HG03442 (cell line): ENCODE measurements around the gene RRP1B.
"Not testable (repeated sequence)": the region's sequence is repeated elsewhere in the genome, so short reads cannot be mapped to it uniquely, and the experiment has no call there.

Experiments
- ATAC-seq: cut with Tn5 transposase; IDR thresholded peaks from one replicate; pipeline ENCODE4 v1.9.1; 2021; ENCODE audit warnings: mild to moderate bottlenecking, moderate library complexity; ENCODE audit not compliant: unreplicated experiment

The RRP1B gene

DNA sequence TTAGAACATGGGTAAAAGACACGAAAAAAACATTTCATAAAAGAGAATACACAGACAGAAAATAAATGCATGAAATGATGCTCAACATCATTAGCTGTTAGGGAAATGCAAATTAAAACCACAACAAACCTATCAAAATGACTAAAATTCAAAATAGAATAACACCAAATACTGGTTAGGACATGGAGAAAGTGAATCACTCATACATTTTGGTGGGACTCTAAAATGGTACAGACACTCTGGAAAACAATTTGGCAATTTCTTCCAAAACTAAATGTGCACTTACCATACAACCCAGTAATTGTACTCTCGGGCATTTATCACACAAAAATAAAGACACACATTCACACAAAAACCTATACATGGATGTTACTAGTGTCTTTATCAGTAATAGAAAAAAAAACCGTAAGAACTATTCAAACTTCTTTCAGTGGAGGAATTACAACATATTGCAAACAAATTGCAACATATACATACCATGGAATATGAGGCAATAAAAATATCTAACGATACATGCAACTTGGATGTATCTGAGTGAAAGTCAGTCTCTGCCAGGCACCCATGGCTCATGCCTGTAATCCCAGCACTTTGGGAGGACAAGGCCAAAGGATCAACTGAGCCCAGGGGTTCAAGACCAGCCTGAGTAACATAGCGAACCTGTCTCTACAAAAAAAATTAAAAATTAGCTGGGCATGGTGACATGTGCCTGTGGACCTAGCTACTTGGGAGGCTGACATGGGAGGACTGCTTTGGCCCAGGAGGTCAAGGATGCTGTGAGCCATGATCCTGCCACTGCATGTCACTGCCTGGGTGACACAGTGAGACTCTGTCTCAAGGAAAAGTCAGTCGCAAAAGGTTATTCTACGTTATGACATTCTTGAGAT lies 19.6 kb upstream of the RRP1B start:
- no peak for ATAC-seq

DNA sequence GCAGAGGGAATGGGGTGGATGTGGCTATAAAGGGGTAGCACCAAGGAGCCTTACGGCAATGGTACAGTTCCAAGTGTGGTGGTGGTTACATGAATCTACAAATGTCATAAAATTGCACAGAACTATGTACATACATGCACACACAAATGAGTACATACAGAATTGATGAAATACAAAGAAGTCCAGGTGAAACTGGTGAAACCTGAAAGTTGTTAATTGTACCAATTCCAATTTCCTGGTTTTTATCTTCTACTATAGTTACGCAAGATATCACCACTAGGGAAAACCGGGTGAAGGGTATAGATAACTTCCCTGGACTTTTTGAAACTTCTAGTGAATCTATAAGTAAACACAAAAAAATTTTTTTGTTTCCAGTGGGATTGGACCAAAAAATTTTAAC lies 19.0 kb upstream of the RRP1B start:
- ATAC-seq: no peak

- no peak for ATAC-seq
Observed at GRCh38 chr21:43643193-43643592, 16.2 kb upstream of the RRP1B start.

- ATAC-seq: no peak
Observed at GRCh38 chr21:43644071-43644470, 15.3 kb upstream of the RRP1B start.

DNA sequence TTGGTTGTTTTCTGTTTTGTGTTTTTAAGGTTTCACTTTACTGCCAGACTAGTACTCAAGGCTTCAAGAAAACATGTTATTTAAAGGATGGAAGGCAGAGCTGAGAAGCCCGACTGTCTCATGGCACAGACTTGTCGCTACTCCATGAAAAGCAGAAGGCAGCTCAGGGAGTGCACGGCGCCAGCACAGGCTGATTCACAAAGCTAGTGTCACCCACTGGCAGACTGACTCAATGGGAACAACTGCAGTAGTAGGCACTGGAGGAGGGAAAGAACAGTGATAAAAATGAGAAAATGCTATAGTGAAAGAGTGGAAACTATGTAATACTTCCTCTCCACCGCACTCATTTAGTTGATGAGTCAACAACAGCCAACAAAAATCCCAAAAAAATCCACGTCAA lies 14.8 kb upstream of the RRP1B start:
- ATAC-seq: no peak

DNA sequence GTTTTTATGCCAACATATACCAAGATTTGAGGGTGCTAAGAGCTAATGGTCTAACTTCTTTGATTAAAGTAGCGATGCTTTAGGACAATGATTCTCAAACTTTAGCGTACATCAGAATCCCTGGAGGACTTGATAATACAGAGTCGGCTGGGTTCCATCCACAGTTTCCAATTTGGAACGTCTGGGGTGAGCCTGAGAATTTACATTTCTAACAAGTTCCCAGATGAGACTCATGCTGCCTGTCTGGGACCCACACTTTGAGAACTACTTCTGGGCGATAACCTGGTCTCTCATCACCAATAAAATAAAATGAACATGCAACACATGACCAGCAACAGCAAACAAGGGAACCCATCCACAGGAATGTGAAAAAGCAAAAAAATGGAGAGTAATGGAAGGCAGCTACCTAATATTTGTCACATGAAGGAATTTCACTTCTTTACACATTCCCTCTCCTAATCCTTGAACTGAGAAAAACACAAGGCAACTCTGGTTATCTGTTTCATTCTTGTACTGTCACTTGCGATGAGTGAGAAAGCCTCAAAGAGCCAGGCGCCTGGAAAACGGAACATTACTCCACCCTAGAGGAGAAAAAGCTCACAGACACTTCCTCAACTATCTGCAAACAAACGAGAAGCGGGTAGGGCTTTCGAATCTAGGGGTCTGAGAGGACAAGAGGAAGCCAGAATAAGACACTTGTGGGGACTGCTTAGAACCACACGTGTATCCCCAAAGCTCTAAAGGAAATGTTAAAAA lies 14.0 kb upstream of the RRP1B start:
- no peak for ATAC-seq

DNA sequence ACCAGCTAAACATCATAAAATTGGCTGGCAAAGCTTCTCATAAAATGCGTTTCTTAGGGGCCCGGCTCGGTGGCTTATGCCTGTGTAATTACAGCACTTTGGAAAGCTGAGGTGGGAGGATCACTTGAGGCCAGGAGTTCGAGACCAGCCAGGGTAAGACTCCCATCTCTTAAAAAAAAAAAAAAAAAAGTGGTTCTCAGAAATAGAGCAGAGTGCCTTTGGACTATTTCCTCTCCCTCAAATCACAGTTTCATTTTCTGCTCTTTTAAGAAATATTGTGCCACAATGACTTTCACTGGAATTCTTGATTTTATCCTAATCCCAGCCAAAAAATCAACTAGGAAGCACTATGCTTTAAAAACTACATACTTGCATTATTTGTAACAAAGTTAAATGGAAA lies 13.4 kb upstream of the RRP1B start:
- ATAC-seq: no peak

DNA sequence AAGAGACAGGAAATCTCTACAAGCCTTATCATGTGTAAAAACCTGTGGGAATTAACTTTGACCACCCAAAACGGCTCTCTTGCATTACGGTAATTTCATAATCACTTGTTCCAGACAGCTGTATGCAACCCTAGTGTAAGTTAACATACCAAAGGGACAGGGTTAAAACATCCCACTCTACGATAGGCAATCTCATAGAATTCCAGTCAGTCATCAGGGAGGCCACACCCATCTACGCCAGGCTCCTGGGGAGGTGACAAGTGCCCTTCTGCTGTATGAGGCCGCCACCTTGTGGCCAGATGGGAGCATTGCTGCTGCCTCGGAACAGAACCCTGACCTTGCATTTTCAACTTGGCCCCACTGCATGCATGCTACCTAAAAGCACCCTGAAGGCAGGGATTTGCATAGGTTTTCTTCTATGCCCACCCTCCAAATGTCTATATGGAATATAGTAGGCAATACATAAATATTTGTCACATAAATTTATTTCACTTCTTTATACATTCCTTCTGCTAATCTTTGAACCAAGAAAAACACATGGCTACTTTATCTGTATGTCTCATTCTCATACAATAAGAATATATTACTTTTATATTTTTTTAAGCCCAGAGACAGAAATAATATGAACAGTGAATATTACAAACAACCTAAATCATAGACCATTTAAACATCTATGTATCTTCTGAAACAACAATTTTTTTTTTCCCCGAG lies 12.7 kb upstream of the RRP1B start:
- no peak for ATAC-seq

- no peak for ATAC-seq
Observed at GRCh38 chr21:43648171-43648570, 11.2 kb upstream of the RRP1B start.

GRCh38 chr21:43651926-43652325 lies 7.4 kb upstream of the RRP1B start:
- not testable (repeated sequence) for ATAC-seq

GRCh38 chr21:43652616-43653015 lies 6.7 kb upstream of the RRP1B start:
- ATAC-seq: no peak

- ATAC-seq: no peak
Observed at GRCh38 chr21:43653626-43654025, 5.7 kb upstream of the RRP1B start.

DNA sequence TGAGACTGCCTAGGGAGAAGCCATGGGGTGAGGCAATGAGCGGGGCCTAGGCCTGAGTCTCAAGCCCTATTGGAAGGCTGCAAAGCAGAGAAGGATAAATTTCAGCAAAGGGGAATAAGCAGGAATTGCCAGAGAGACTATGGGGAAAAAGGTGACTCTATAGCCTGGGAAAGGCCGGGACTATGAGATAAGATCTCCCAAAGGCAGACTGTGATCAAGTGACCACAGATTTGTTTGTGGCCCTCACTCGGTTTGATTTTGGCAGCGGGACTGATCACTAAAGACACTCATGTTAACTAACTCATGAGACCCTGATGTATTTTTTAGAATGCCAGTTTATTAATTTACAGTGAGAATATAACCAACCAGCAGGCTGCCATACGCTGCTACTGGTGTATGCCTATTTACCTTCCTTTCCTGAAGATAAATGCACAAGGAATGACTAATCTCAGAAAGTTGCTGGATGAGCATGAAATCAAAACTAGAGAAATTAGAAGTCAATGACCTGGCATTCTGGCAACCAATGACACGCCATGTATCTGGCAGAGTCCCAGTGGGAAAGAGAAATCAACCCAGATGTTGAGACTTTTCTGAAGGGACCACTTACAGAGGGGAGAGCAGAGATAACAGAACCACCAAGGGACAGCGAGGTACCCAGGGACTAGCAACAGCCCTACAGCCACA lies 4.4 kb upstream of the RRP1B start:
- ATAC-seq: no peak

- no peak for ATAC-seq
Observed at GRCh38 chr21:43657355-43658087, 1.8 kb upstream of the RRP1B start.

DNA sequence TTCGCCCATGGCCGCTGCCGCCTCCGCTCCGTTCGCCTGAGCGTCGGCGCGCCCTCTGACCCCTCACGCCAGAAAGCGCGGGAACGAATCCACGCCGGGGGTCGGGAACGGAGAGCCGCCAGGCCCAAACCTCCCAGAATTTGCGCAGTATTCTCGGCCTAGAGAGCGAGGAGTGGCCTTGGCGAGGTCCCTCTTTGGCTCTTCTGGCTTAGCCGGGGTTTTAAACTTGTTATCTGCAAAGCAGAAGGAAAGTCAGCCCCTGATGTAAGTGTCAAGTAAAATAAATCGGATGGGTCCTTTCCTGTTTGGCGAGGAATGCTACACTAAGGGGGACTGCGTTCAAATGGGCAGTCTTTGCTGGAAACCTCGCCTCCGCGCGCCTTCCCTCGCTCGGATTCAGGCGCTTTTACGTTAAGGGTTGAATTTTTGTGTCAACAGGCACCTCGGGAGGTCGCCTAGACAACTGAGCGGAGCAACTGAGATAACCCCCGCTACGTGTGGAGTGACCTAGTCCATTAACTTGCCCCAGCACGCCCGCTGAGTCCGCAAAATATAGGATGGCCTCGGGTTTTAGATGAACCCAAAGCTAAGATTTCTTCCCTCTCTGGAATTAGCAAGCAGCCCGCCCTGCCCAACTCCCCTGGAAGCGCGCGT lies 1.1 kb upstream of the RRP1B start:
- no peak for ATAC-seq

GRCh38 chr21:43658769-43659135 lies 608 bp upstream of the RRP1B start:
- no peak for ATAC-seq

GRCh38 chr21:43662286-43662685 lies 2.9 kb downstream of the RRP1B start:
- ATAC-seq: no peak

- no peak for ATAC-seq
Observed at GRCh38 chr21:43663033-43663432, 3.7 kb downstream of the RRP1B start.

DNA sequence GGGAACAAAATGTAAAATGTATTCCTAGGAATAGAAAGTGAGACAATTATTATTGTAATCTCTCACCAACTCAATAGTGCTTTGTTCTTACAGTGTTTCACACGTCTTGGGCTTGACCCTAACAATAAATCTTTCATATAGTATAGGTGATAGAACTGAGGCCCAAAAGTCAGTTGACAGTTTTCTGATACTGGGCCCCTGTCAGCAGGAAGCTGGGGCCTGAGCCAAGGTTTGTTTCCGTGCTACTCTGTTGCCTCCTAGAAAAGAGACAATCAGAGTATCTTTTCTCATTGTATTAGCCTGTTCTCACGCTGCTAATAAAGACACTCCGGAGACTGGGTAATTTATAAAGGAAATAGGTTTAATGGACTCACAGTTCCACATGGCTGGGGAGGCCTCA lies 5.0 kb downstream of the RRP1B start:
- no peak for ATAC-seq

DNA sequence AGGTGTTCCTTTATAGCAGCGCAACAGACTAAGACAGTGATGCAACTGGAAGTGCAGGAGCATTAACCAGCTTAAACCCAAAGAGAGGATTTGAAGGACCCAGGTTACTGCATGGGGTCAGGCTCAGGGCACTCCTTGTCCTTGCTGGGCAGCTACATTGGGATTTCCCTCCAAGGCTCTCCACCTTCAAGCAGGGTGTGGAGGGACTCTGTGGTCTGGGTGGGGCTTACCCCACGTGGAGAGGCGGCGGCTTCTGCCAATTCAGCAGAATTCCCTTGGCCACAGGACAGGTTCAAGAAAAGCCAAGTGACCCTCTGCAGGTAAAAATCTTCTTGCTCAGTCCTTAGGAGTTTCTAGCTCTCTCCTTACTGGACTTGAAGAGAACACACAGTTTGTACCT lies 6.5 kb downstream of the RRP1B start:
- ATAC-seq: no peak
